DLD1 (cell line): ENCODE measurements around the gene OR6J1.

ENCODE experiments used
- in situ Hi-C: cut with HindIII; loops from 2 replicates; pipeline ENCODE4 v1.10.0; 2017; ENCODE audit warnings: low sequenced_read_pairs

OR6J1 gene

GRCh38 chr14:22610931-22611330, 33.2 kb downstream of the OR6J1 start:
- in situ Hi-C loops = no loop called here

- in situ Hi-C loops = no loop called here
Observed at GRCh38 chr14:22607291-22607690, 36.9 kb downstream of the OR6J1 start.

- in situ Hi-C loops = no loop called here
Observed at GRCh38 chr14:22606380-22606779, 37.8 kb downstream of the OR6J1 start.

- in situ Hi-C loops = no loop called here
Observed at GRCh38 chr14:22602862-22603261, 41.3 kb downstream of the OR6J1 start.

GRCh38 chr14:22601996-22602395, 42.2 kb downstream of the OR6J1 start:
- in situ Hi-C loops = no loop called here

- in situ Hi-C loops = no loop called here
Observed at GRCh38 chr14:22601456-22601855, 42.7 kb downstream of the OR6J1 start.

GRCh38 chr14:22600027-22600426, 44.1 kb downstream of the OR6J1 start:
- in situ Hi-C loops = no loop called here

- in situ Hi-C loops = no loop called here
Observed at GRCh38 chr14:22599349-22599748, 44.8 kb downstream of the OR6J1 start.

- in situ Hi-C loops = no loop called here
Observed at GRCh38 chr14:22598896-22599244, 45.3 kb downstream of the OR6J1 start.

GRCh38 chr14:22598099-22598895, 45.9 kb downstream of the OR6J1 start, which contains the start of gene ABHD4:
Gene ABHD4 (plus strand): TSS chr14:22598300. CDS start chr14:22598307, 7 bp downstream.
- in situ Hi-C loops = no loop called here

- in situ Hi-C loops = no loop called here
Observed at GRCh38 chr14:22597771-22598098, 46.4 kb downstream of the OR6J1 start.

- in situ Hi-C loops = no loop called here
Observed at GRCh38 chr14:22597265-22597664, 46.9 kb downstream of the OR6J1 start.

- in situ Hi-C loops = no loop called here
Observed at GRCh38 chr14:22596354-22596879, 47.7 kb downstream of the OR6J1 start.

- in situ Hi-C loops = no loop called here
Observed at GRCh38 chr14:22594156-22594716, 49.9 kb downstream of the OR6J1 start.

GRCh38 chr14:22593601-22594000, 50.6 kb downstream of the OR6J1 start:
- in situ Hi-C loops = no loop called here

- in situ Hi-C loops = no loop called here
Observed at GRCh38 chr14:22593189-22593588, 51.0 kb downstream of the OR6J1 start.

GRCh38 chr14:22589096-22589839, 54.9 kb downstream of the OR6J1 start, which contains the start of gene DAD1:
Gene DAD1 (minus strand): TSS chr14:22589224. CDS start chr14:22589157, 67 bp downstream.
- in situ Hi-C loops = loop anchor here (10.0 kb wide), 1 partner anchor 216 kb away; no protein-coding TSS in a partner anchor

- in situ Hi-C loops = loop anchor here (10.0 kb wide), 1 partner anchor 216 kb away; no protein-coding TSS in a partner anchor
Observed at GRCh38 chr14:22588526-22589095, 55.5 kb downstream of the OR6J1 start.

GRCh38 chr14:22587677-22588422, 56.3 kb downstream of the OR6J1 start:
- in situ Hi-C loops = loop anchor here (10.0 kb wide), 1 partner anchor 217 kb away; no protein-coding TSS in a partner anchor

- in situ Hi-C loops = loop anchor here (10.0 kb wide), 1 partner anchor 218 kb away; no protein-coding TSS in a partner anchor
Observed at GRCh38 chr14:22587247-22587646, 56.9 kb downstream of the OR6J1 start.
